GM18951 (cell line): Measurements from ENCODE around the gene ZNF317.

ENCODE experiments used
- POLR2A ChIP-seq: IDR thresholded peaks from 4 replicates; pipeline ENCODE4 v1.6.1; 2011; ENCODE audit warnings: mild to moderate bottlenecking; ENCODE audit not compliant: insufficient read length, insufficient read depth; ENCODE audit errors: extremely low read depth
- in situ Hi-C: fragments of 300-500 bp; cut with MboI; formaldehyde crosslinking; loops from one replicate; pipeline ENCODE4 v1.12.0; 2022; ENCODE audit warnings: low sequenced_read_pairs, mixed read lengths, inconsistent platforms; ENCODE audit not compliant: unreplicated experiment

Gene ZNF317

GRCh38 chr19:9205501-9206113, 65.4 kb downstream of the ZNF317 start:
- in situ Hi-C loops: no loop called here

More at GRCh38 chr19:9205501-9206113, 65.4 kb downstream of the ZNF317 start:
- TF ChIP-seq POLR2A: no peak
